ENCODE results near the gene SORCS2. TPM values are rescaled to one million over a fixed set of nuclear protein-coding genes. Genes with fewer than 3 reads are reported as not detected.
A peak's percentile ranks its signal among the peaks of the same experiment; 100 is the strongest.

SORCS2 gene
- total and polyA plus RNA-seq, 7 donors, result 0.18 to 1.5 (median 0.36) TPM

DNA sequence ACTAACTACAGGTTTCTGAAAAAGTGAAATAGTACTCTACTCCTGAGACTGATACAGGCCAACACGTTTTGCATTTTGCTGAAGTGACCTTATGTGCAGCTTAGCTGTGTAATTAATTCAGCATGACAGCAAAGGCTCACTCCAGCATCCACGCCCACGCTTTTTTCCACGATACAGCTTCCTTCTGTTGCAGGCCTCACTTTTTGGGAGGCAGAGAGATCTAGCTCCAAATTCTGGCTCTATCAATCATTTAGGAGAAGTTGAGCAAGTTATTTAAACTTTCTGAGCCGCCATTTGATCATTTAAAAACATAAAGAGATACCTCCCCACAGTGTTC, 587.1 kb downstream of the SORCS2 start:
- Histone ChIP-seq H3K9me3 (no peaks in the 10 kb centered on the region), H3K27me3 (ENCODE audit: insufficient read depth in 3 of 3, low read length in 2 of 3) (no peaks in the 10 kb centered on the region), H3K27ac (no peak overlapping the region), H3K4me1 (no peaks in the 10 kb centered on the region), H3K4me3 (no peak overlapping the region), H3K36me3 (ENCODE audit: insufficient read depth in 1 of 2, low read depth in 1 of 2) (peaks cover 0 to 30% of the 10 kb centered on the region in 2 donors)
- ATAC-seq (no peak), DNase-seq (no peak)
- intact Hi-C loops (cut with DNase I), result no loop called here
- 62 to 77% (median 68%) methylated on average over 5 of the region's 5 CpGs for WGBS, 3 donors
- TF ChIP-seq, protein P1, sequence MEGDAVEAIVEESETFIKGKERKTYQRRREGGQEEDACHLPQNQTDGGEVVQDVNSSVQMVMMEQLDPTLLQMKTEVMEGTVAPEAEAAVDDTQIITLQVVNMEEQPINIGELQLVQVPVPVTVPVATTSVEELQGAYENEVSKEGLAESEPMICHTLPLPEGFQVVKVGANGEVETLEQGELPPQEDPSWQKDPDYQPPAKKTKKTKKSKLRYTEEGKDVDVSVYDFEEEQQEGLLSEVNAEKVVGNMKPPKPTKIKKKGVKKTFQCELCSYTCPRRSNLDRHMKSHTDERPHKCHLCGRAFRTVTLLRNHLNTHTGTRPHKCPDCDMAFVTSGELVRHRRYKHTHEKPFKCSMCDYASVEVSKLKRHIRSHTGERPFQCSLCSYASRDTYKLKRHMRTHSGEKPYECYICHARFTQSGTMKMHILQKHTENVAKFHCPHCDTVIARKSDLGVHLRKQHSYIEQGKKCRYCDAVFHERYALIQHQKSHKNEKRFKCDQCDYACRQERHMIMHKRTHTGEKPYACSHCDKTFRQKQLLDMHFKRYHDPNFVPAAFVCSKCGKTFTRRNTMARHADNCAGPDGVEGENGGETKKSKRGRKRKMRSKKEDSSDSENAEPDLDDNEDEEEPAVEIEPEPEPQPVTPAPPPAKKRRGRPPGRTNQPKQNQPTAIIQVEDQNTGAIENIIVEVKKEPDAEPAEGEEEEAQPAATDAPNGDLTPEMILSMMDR (IDR thresholded peaks at IDR 0.05), result no peak

DNA sequence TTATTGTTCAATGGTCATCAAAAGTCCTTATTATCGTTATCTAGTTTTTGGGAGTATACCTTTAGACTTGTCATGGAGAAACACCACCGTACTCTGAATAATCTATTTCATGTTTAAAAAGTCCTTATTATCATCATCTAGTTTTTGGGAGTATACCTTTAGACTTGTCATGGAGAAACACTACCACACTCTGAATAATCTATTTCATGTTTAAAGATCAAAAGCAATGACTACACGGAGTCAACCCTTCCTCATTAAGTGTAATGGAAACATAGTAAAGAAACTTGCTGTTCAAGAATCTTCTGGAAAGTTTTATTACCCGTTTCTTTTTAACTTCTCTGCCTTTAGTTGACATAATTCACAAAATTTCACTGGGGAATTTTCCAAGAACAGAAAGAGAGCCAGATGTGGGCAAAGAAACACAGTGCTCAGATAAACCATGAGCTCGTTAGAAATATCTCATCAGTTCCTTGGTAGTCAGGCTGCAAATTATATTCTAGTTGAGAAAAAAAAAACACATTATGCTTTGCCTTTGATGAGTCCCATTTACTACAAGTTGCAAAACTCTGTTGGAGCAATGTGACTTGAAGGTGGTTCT, 588.5 kb downstream of the SORCS2 start:
- WGBS, 3 donors, result 84 to 87% (median 84%) methylated on average over 5 of the region's 5 CpGs
- DNase-seq (no peak), ATAC-seq (no peak)
- no peak overlapping the region for H3K4me3 ChIP-seq
- TF ChIP-seq, protein P1 (IDR thresholded peaks at IDR 0.05), result no peak
- H3K27ac ChIP-seq, result no peak overlapping the region
- intact Hi-C loops (cut with DNase I), result no loop called here
- no peaks in the 10 kb centered on the region for H3K9me3 ChIP-seq
- H3K4me1 ChIP-seq, result no peaks in the 10 kb centered on the region
- no peaks in the 10 kb centered on the region for H3K27me3 ChIP-seq (ENCODE audit: insufficient read depth in 3 of 3, low read length in 2 of 3)
- H3K36me3 ChIP-seq (ENCODE audit: insufficient read depth in 1 of 2, low read depth in 1 of 2), result peaks cover 0 to 29% of the 10 kb centered on the region in 2 donors

DNA sequence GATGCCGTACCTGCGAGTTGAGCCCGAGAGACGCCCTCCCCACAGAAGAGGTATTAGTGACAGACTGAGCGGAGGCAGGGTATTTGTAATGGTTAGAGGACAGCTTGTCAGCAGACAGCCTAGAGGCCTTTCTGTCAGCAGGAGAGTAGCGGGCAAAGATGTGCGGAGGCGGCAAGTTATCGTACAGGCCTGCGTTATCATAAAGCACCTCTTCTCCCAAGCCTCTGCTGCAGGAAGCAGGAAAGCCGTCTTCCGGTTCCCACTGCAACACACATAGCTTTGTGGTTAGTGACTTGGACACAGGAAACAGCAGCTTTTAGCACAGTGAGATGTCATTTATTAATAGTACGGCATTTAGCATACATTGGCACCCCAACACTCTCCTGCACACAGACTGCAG, 589.0 kb downstream of the SORCS2 start:
- Histone ChIP-seq H3K36me3 (ENCODE audit: insufficient read depth in 1 of 2, low read depth in 1 of 2) (peaks cover 0 to 30% of the 10 kb centered on the region in 2 donors), H3K9me3 (no peaks in the 10 kb centered on the region), H3K4me1 (no peaks in the 10 kb centered on the region), H3K27ac (no peak overlapping the region), H3K27me3 (ENCODE audit: insufficient read depth in 3 of 3, low read length in 2 of 3) (no peaks in the 10 kb centered on the region), H3K4me3 (no peak overlapping the region)
- ATAC-seq, result peak in 3 of 4 donors; percentile 17 to 35 (median 33)
- TF ChIP-seq, protein P1 (IDR thresholded peaks at IDR 0.05), result no peak
- intact Hi-C loops (cut with DNase I), result no loop called here
- 73 to 83% (median 82%) methylated on average over 13 of the region's 13 CpGs for WGBS, 3 donors
- no peak for DNase-seq

DNA sequence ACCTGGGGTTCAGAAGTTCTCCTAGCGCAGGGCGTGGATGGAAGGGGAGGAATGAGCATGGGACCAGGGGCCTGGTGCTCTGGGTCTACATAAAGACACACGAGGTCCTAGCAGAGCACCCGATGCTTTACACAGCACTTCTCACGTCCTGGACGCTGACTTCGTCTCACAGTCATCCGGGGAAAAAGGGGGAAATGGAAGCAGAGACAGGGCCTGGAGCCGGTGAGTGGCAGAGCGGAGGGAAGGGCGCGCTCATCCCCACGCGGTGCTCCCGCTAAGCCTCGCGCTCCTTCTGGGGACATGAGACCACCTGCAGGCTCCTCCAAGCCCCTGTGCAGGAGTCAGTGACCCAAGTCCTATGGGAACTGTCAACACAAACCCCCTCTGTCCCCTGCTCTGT, 589.7 kb downstream of the SORCS2 start:
- DNase-seq (no peak), ATAC-seq (peak in 1 of 4 donors; percentile 18)
- TF ChIP-seq, protein P1 (IDR thresholded peaks at IDR 0.05), result no peak
- WGBS, 3 donors, result 78 to 83% (median 82%) methylated on average over 17 of the region's 17 CpGs
- peaks cover 0 to 29% of the 10 kb centered on the region in 2 donors for H3K36me3 ChIP-seq (ENCODE audit: insufficient read depth in 1 of 2, low read depth in 1 of 2)
- intact Hi-C loops (cut with DNase I), result no loop called here
- H3K4me1 ChIP-seq, result no peaks in the 10 kb centered on the region
- H3K27ac ChIP-seq, result no peak overlapping the region
- H3K9me3 ChIP-seq, result no peaks in the 10 kb centered on the region
- H3K27me3 ChIP-seq (ENCODE audit: insufficient read depth in 3 of 3, low read length in 2 of 3), result no peaks in the 10 kb centered on the region
- H3K4me3 ChIP-seq, result no peak overlapping the region

DNA sequence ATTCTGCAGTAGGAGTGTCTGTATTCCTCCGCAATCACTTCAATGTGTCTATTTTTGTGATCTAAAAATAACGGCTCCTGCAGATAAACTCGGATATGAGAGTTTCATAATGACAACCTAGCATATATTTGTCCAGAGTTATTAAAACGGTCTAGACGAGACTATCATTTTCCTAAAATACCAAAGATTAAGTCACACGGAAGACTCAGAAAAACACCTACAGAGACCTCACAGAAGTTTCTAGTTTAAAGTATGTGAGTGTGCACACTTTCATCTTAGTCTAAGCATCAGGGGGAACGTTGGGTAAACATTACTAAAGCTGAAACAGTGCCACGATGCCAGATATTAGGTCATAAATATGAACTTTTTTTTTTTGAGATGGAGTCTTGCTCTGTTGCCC, 590.4 kb downstream of the SORCS2 start:
- Histone ChIP-seq H3K36me3 (ENCODE audit: insufficient read depth in 1 of 2, low read depth in 1 of 2) (peaks cover 0 to 22% of the 10 kb centered on the region in 2 donors), H3K27me3 (ENCODE audit: insufficient read depth in 3 of 3, low read length in 2 of 3) (no peaks in the 10 kb centered on the region), H3K27ac (no peak overlapping the region), H3K9me3 (no peaks in the 10 kb centered on the region), H3K4me3 (no peak overlapping the region), H3K4me1 (no peaks in the 10 kb centered on the region)
- intact Hi-C loops (cut with DNase I), result no loop called here
- DNase-seq (no peak), ATAC-seq (no peak)
- 52 to 64% (median 62%) methylated on average over 8 of the region's 8 CpGs for WGBS, 3 donors
- TF ChIP-seq, protein P1 (IDR thresholded peaks at IDR 0.05), result no peak

Data from psoas muscle (tissue), 8 donors.